ENCODE measurements around the gene BORCS5.

Gene BORCS5

GRCh38 chr12:12428961-12429657, 72.2 kb downstream of the BORCS5 start:
- Histone ChIP-seq H3K27ac (ENCODE audit: insufficient read depth, low read depth, low read length, poor library complexity, severe bottlenecking) (no peak overlapping the region), H3K4me1 (ENCODE audit: control insufficient read depth, insufficient read depth, low read length) (no peaks in the 10 kb centered on the region), H3K36me3 (ENCODE audit: control insufficient read depth, insufficient read depth, low read length) (no peaks in the 10 kb centered on the region), H3K4me3 (ENCODE audit: insufficient read depth, low read depth, low read length) (no peak overlapping the region), H3K9me3 (ENCODE audit: control insufficient read depth, low read length) (no peaks in the 10 kb centered on the region), H3K27me3 (ENCODE audit: control insufficient read depth, insufficient read depth, low read length, poor library complexity, severe bottlenecking) (no peaks in the 10 kb centered on the region)
- 96% methylated on average over 7 of the region's 7 CpGs for WGBS, 2 experiments

GRCh38 chr12:12432364-12432763, 75.5 kb downstream of the BORCS5 start:
- H3K4me1 ChIP-seq (ENCODE audit: control insufficient read depth, insufficient read depth, low read length), result no peaks in the 10 kb centered on the region
- H3K27ac ChIP-seq (ENCODE audit: insufficient read depth, low read depth, low read length, poor library complexity, severe bottlenecking), result no peak overlapping the region
- H3K27me3 ChIP-seq (ENCODE audit: control insufficient read depth, insufficient read depth, low read length, poor library complexity, severe bottlenecking), result no peaks in the 10 kb centered on the region
- H3K36me3 ChIP-seq (ENCODE audit: control insufficient read depth, insufficient read depth, low read length), result no peaks in the 10 kb centered on the region
- no peak overlapping the region for H3K4me3 ChIP-seq (ENCODE audit: insufficient read depth, low read depth, low read length)
- no peaks in the 10 kb centered on the region for H3K9me3 ChIP-seq (ENCODE audit: control insufficient read depth, low read length)

- no peak overlapping the region for H3K4me3 ChIP-seq (ENCODE audit: insufficient read depth, low read depth, low read length)
- no peaks in the 10 kb centered on the region for H3K27me3 ChIP-seq (ENCODE audit: control insufficient read depth, insufficient read depth, low read length, poor library complexity, severe bottlenecking)
- H3K9me3 ChIP-seq (ENCODE audit: control insufficient read depth, low read length), result no peaks in the 10 kb centered on the region
- WGBS, 2 experiments, result 90 to 94% methylated on average over 3 to 4 of the region's 4 CpGs
- H3K36me3 ChIP-seq (ENCODE audit: control insufficient read depth, insufficient read depth, low read length), result no peaks in the 10 kb centered on the region
- no peak overlapping the region for H3K27ac ChIP-seq (ENCODE audit: insufficient read depth, low read depth, low read length, poor library complexity, severe bottlenecking)
- no peaks in the 10 kb centered on the region for H3K4me1 ChIP-seq (ENCODE audit: control insufficient read depth, insufficient read depth, low read length)
Measured at GRCh38 chr12:12433203-12433731, 76.4 kb downstream of the BORCS5 start.

DNA sequence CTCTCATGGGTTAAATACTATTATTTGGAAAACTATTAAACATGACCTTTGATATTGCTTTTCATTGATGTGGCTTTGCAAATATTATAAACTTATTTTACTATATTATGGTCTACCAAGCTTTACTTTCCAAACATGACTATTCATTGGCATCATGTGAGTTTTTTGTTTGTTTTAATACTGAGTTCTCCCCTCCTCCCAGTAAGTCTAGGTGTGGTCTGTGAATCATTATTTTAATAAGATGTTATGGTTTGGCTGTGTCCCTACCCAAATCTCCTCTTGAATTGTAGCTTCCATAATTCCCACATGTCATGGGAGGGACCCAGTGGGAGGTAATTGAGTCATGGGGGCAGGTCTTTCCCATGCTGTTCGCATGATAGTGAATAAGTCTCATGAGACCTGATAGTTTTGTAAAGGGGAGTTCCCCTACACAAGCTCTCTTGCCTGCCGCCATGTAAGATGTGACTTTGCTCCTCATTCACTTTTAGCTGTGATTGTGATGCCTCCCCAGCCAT, 80.0 kb downstream of the BORCS5 start:
- Histone ChIP-seq H3K4me1 (ENCODE audit: control insufficient read depth, insufficient read depth, low read length) (no peaks in the 10 kb centered on the region), H3K27me3 (ENCODE audit: control insufficient read depth, insufficient read depth, low read length, poor library complexity, severe bottlenecking) (no peaks in the 10 kb centered on the region), H3K36me3 (ENCODE audit: control insufficient read depth, insufficient read depth, low read length) (no peaks in the 10 kb centered on the region), H3K4me3 (ENCODE audit: insufficient read depth, low read depth, low read length) (no peak overlapping the region), H3K27ac (ENCODE audit: insufficient read depth, low read depth, low read length, poor library complexity, severe bottlenecking) (no peak overlapping the region), H3K9me3 (ENCODE audit: control insufficient read depth, low read length) (no peaks in the 10 kb centered on the region)
- 98% methylated on average over 2 of the region's 2 CpGs for WGBS, 2 experiments

- 82% methylated on average over 6 of the region's 6 CpGs for WGBS, 2 experiments
- H3K36me3 ChIP-seq (ENCODE audit: control insufficient read depth, insufficient read depth, low read length), result no peaks in the 10 kb centered on the region
- H3K4me3 ChIP-seq (ENCODE audit: insufficient read depth, low read depth, low read length), result no peak overlapping the region
- no peaks in the 10 kb centered on the region for H3K27me3 ChIP-seq (ENCODE audit: control insufficient read depth, insufficient read depth, low read length, poor library complexity, severe bottlenecking)
- no peak overlapping the region for H3K27ac ChIP-seq (ENCODE audit: insufficient read depth, low read depth, low read length, poor library complexity, severe bottlenecking)
- H3K9me3 ChIP-seq (ENCODE audit: control insufficient read depth, low read length), result no peaks in the 10 kb centered on the region
- H3K4me1 ChIP-seq (ENCODE audit: control insufficient read depth, insufficient read depth, low read length), result no peaks in the 10 kb centered on the region
Measured at GRCh38 chr12:12439636-12440035, 82.8 kb downstream of the BORCS5 start.

- Histone ChIP-seq H3K9me3 (ENCODE audit: control insufficient read depth, low read length) (no peaks in the 10 kb centered on the region), H3K27me3 (ENCODE audit: control insufficient read depth, insufficient read depth, low read length, poor library complexity, severe bottlenecking) (no peaks in the 10 kb centered on the region), H3K27ac (ENCODE audit: insufficient read depth, low read depth, low read length, poor library complexity, severe bottlenecking) (no peak overlapping the region), H3K4me1 (ENCODE audit: control insufficient read depth, insufficient read depth, low read length) (no peaks in the 10 kb centered on the region), H3K4me3 (ENCODE audit: insufficient read depth, low read depth, low read length) (no peak overlapping the region), H3K36me3 (ENCODE audit: control insufficient read depth, insufficient read depth, low read length) (no peaks in the 10 kb centered on the region)
- 94 to 97% methylated on average over 4 of the region's 4 CpGs for WGBS, 2 experiments
Measured at GRCh38 chr12:12440784-12441428, 84.0 kb downstream of the BORCS5 start.

DNA sequence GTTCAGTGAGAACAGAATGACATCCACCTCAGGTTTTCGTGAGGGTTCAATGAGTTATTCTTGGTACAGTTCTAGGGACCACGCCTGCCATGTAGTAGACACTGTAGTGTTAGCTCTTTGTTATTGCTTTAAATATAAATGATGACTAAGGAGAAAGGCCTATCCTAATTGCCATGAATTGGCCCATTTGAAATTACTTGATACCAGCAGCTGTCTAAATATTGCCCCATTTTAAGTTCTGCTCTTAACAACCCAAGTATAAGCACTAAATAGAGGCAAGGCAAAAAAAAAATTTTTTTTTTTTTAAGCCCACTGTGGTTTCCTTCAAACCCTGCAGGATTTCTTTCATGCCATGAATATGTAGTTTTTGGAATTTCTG, 84.5 kb downstream of the BORCS5 start:
- H3K4me1 ChIP-seq (ENCODE audit: control insufficient read depth, insufficient read depth, low read length), result no peaks in the 10 kb centered on the region
- H3K4me3 ChIP-seq (ENCODE audit: insufficient read depth, low read depth, low read length), result no peak overlapping the region
- no peaks in the 10 kb centered on the region for H3K36me3 ChIP-seq (ENCODE audit: control insufficient read depth, insufficient read depth, low read length)
- H3K27me3 ChIP-seq (ENCODE audit: control insufficient read depth, insufficient read depth, low read length, poor library complexity, severe bottlenecking), result no peaks in the 10 kb centered on the region
- H3K27ac ChIP-seq (ENCODE audit: insufficient read depth, low read depth, low read length, poor library complexity, severe bottlenecking), result no peak overlapping the region
- H3K9me3 ChIP-seq (ENCODE audit: control insufficient read depth, low read length), result no peaks in the 10 kb centered on the region
- 97 to 100% methylated on average over 2 of the region's 2 CpGs for WGBS, 2 experiments

GRCh38 chr12:12441843-12442461, 85.1 kb downstream of the BORCS5 start:
- H3K36me3 ChIP-seq (ENCODE audit: control insufficient read depth, insufficient read depth, low read length), result no peaks in the 10 kb centered on the region
- H3K27me3 ChIP-seq (ENCODE audit: control insufficient read depth, insufficient read depth, low read length, poor library complexity, severe bottlenecking), result no peaks in the 10 kb centered on the region
- H3K4me3 ChIP-seq (ENCODE audit: insufficient read depth, low read depth, low read length), result no peak overlapping the region
- no peaks in the 10 kb centered on the region for H3K4me1 ChIP-seq (ENCODE audit: control insufficient read depth, insufficient read depth, low read length)
- no peaks in the 10 kb centered on the region for H3K9me3 ChIP-seq (ENCODE audit: control insufficient read depth, low read length)
- WGBS, 2 experiments, result 86 to 95% methylated on average over 4 of the region's 4 CpGs
- no peak overlapping the region for H3K27ac ChIP-seq (ENCODE audit: insufficient read depth, low read depth, low read length, poor library complexity, severe bottlenecking)

GRCh38 chr12:12442548-12443071, 85.7 kb downstream of the BORCS5 start:
- H3K4me3 ChIP-seq (ENCODE audit: insufficient read depth, low read depth, low read length), result no peak overlapping the region
- no peaks in the 10 kb centered on the region for H3K9me3 ChIP-seq (ENCODE audit: control insufficient read depth, low read length)
- WGBS, 2 experiments, result 95 to 97% methylated on average over 4 to 5 of the region's 5 CpGs
- H3K27me3 ChIP-seq (ENCODE audit: control insufficient read depth, insufficient read depth, low read length, poor library complexity, severe bottlenecking), result no peaks in the 10 kb centered on the region
- H3K27ac ChIP-seq (ENCODE audit: insufficient read depth, low read depth, low read length, poor library complexity, severe bottlenecking), result no peak overlapping the region
- H3K4me1 ChIP-seq (ENCODE audit: control insufficient read depth, insufficient read depth, low read length), result no peaks in the 10 kb centered on the region
- no peaks in the 10 kb centered on the region for H3K36me3 ChIP-seq (ENCODE audit: control insufficient read depth, insufficient read depth, low read length)

DNA sequence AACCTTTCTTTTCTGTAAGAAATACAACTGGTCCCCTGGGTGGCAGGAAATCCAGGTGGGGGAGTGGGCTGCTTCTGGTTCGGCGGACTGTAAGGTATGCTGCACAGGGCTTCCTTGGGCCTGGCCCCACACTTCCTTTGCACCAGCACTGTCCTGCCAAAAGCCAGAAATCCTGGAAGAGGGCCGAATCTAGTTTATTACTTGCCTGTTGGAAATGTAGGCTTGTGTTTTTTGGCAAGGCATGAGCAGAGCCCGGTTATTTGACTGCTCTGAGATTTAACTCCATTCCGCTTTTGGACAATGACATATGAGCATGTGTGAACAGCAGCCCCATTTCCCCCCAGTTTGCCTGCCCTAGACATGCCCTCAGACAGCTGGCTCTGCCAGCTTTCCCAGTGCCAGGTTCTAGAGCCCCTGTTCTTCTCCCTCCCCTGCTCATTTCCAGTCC, 86.6 kb downstream of the BORCS5 start:
- Histone ChIP-seq H3K9me3 (ENCODE audit: control insufficient read depth, low read length) (no peaks in the 10 kb centered on the region), H3K4me3 (ENCODE audit: insufficient read depth, low read depth, low read length) (no peak overlapping the region), H3K27ac (ENCODE audit: insufficient read depth, low read depth, low read length, poor library complexity, severe bottlenecking) (no peak overlapping the region), H3K4me1 (ENCODE audit: control insufficient read depth, insufficient read depth, low read length) (no peaks in the 10 kb centered on the region), H3K27me3 (ENCODE audit: control insufficient read depth, insufficient read depth, low read length, poor library complexity, severe bottlenecking) (no peaks in the 10 kb centered on the region), H3K36me3 (ENCODE audit: control insufficient read depth, insufficient read depth, low read length) (no peaks in the 10 kb centered on the region)
- 96 to 99% methylated on average over 5 of the region's 5 CpGs for WGBS, 2 experiments
